H7 (cell line): ENCODE data around the gene CASP5. TPM values are rescaled to one million over a fixed set of nuclear protein-coding genes. Genes with fewer than 3 reads are reported as not detected.
"Not testable (repeated sequence)": the region's sequence is repeated elsewhere in the genome, so short reads cannot be mapped to it uniquely, and the experiment has no call there.

ENCODE experiments used
- DNase-seq: peaks from one replicate; pipeline ENCODE4 v3.0.0; 2012
- H3K27me3 ChIP-seq: 2 replicates; pipeline ENCODE4 v1.6.0; 2011; ENCODE audit warnings: mild to moderate bottlenecking, low read length; ENCODE audit not compliant: control insufficient read depth, insufficient read depth
- H3K36me3 ChIP-seq: replicated peaks from 2 replicates; pipeline ENCODE4 v1.5.1; 2011; ENCODE audit warnings: low read length; ENCODE audit not compliant: control insufficient read depth, insufficient read depth
- H3K4me3 ChIP-seq: 2 replicates; pipeline ENCODE4 v1.5.1; 2011; ENCODE audit warnings: low read depth, mild to moderate bottlenecking, control low read depth, low read length, moderate library complexity; ENCODE audit not compliant: insufficient read depth
- total RNA-seq: library from RNA; depleted of rRNA; stranded (reverse); fragments of >200 nt; shearing (Covaris generic); gene quantifications from 2 replicates; pipeline ENCODE4 v1.2.3, GENCODE V29; 2014

Gene CASP5
- total RNA-seq, 1 experiment from 2014 or later = not detected

DNA sequence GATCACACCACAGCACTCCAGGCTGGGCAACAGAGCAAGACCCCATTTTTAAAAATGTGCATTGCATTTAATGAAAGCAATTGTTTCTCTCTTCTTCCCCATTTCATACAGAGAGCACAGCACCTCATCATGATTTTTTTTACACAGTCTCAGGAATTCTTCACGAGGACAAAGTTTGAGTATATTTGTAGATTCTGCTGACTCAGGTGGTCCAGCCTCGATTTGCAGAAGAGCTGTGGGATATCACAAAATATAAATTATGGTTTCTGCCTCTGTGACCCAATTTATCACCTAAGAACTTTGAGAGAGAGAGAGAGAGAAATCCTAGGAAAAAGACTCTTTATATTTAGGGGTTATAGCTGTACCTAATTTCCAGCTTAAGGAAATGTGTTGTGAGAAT, 19.8 kb downstream of the CASP5 start:
- no peak for DNase-seq
- Histone ChIP-seq H3K36me3 (no peaks in the 10 kb centered on the region), H3K27me3 (no peaks in the 10 kb centered on the region), H3K4me3 (no peak overlapping the region)

DNA sequence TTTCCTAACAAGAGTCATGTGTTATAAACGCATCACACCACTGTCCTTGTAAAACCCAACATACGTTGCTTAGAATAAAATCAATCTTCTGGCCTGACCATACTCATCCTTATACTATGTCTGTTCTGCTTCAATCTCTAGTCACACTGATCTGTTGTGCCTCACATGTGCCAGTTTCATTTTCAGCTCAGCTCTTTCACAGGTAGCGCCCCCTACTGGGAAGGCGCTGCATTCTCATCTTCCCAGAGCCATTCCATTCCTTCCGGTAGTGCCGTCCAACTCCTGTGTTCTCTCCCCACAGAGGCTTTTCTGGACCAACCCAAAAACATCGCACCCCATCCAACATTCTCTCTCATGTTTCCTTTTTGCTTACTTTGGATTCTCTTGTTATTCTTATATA, 22.2 kb downstream of the CASP5 start:
- DNase-seq = peak; percentile 3
- Histone ChIP-seq H3K27me3 (no peaks in the 10 kb centered on the region), H3K36me3 (no peaks in the 10 kb centered on the region), H3K4me3 (no peak overlapping the region)

DNA sequence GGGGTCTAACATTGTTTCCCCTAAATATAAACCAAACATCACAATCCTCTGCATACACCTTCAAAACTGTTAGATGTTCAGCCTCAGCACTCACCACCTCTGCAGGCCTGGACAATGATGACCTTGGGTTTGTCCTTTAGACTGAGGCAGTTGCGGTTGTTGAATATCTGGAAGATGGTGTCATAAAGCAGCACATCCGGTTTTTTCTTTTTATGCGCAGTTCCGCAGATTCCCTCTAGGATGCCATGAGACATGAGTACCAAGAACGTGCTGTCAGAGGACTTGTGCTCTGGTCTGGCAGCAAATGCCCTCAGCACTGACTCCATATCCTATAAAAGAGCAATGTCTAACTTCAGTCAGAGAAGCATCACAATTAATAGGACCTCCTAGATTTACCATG, 22.8 kb downstream of the CASP5 start:
- H3K4me3 ChIP-seq = no peak overlapping the region
- DNase-seq = no peak
- H3K27me3 ChIP-seq = no peaks in the 10 kb centered on the region
- no peaks in the 10 kb centered on the region for H3K36me3 ChIP-seq

DNA sequence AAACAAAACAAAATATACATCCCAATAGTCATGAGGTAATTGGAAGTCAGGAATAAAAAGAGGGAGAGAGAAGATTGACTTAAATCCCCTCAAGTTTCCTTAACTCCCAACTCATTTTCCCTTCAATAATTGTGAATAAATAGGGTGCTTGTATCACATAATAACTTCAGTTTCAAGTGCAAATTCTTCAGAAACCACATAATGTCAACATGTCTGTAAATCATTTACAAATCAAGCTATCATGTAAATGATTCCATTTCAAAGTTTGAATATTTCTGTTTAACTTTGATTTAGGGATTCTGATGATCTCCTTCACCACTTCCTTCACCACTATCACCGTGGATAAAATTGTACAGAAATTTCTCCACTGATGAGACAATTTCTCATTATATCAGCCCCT, 23.2 kb downstream of the CASP5 start:
- no peak for DNase-seq
- Histone ChIP-seq H3K36me3 (no peaks in the 10 kb centered on the region), H3K4me3 (no peak overlapping the region), H3K27me3 (no peaks in the 10 kb centered on the region)

DNA sequence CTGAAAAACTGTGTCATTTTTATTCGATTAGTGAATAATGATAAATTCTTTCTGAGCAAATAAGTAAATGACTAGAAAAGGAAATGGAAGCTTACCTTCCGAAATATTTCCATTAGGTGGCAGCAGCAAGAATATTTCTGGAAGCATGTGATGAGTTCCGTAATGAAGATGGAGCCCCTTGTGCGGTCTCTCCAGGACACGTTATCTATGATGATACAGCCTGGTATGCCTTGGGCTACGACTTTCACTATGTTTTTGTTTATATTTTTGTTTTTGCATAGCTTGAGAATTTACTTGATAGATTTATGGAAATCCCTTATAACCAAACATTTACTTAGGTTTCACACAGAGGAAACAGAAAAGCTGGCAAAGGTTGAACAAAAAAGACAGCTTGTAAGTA, 25.7 kb downstream of the CASP5 start:
- H3K36me3 ChIP-seq = no peaks in the 10 kb centered on the region
- no peak for DNase-seq
- H3K27me3 ChIP-seq = no peaks in the 10 kb centered on the region
- H3K4me3 ChIP-seq = no peak overlapping the region

DNA sequence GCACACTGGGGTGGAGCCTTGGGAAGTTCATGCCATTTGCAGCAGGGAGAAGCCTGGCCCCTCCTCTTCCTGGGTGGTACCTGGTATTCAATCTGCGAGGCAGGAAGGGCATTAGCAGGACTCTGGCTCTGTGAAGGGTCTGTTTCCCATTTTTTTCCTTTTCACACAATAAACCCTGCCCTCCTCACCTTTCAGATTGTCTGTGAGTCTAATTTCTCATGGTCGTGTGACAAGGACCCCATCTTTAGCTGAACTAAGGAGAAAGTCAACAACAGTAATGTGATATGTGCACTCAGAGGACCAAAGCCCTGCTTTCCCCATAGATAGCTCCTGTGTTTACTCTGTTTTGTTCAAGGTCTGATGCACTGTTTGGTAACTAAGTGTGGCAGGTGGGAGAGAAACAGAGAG, 28.0 kb downstream of the CASP5 start:
- H3K36me3 ChIP-seq = no peaks in the 10 kb centered on the region
- no peak for DNase-seq
- no peaks in the 10 kb centered on the region for H3K27me3 ChIP-seq
- no peak overlapping the region for H3K4me3 ChIP-seq

DNA sequence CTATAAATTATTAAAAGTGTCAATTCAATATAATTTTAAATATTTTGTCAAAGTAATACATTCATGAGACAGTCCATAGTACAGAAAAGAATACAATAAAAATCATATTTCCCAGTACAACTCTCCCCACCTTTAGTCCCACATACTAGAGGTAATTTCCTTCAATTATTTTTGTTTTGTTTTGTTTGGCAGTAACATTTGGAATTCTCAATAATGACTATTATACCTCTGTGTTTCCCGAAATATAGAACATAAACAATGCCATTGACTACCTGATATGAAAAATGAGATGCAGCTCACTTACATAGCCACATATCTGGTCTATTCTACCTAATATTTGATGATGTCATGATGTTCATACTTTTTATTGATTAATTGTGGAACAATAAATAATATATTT, 30.2 kb downstream of the CASP5 start:
- no peaks in the 10 kb centered on the region for H3K36me3 ChIP-seq

DNA sequence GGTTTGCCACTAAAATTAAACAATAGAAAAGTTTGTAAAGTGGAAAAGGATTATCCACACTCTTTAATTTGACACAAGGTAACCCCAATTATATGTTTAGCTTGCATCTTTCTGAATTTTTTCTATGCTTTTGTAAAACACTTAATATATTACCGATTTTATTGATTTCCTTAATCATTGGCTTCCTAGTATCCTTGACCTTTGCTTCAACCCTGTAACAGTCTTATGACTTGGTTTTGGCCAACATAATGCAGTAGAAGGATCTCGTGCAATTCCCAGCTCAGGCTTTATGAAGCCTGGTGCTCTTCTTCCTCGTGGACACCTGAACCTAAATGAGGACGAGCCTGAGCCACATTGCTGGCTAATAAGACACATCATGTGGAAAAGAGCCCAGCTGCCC, 31.0 kb downstream of the CASP5 start:
- no peaks in the 10 kb centered on the region for H3K27me3 ChIP-seq
- DNase-seq = no peak
- H3K4me3 ChIP-seq = no peak overlapping the region
- no peaks in the 10 kb centered on the region for H3K36me3 ChIP-seq

More for the DNA sequence above, 30.2 kb downstream of the CASP5 start:
- no peak for DNase-seq
- no peak overlapping the region for H3K4me3 ChIP-seq
- H3K27me3 ChIP-seq = no peaks in the 10 kb centered on the region

DNA sequence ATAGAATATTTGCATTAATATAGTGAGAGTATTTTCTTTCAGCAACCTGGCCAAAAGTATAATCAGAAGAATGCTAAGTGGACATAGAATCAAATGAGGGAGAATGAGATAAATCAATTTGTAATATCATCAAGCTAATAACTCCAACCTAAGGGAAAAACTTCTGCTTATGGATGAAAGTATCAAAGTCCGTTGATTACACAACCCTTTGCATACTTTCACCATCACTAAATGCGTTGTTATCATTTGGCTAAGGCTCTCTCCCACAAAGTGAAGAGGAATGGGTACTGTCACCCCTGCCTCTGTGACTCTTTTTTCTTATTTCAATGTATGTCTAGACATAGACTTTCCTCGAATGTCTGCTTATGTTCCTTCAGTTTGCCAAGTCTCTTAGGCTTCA, 38.2 kb downstream of the CASP5 start:
- Histone ChIP-seq H3K36me3 (no peaks in the 10 kb centered on the region), H3K27me3 (no peaks in the 10 kb centered on the region), H3K4me3 (no peak overlapping the region)
- no peak for DNase-seq

DNA sequence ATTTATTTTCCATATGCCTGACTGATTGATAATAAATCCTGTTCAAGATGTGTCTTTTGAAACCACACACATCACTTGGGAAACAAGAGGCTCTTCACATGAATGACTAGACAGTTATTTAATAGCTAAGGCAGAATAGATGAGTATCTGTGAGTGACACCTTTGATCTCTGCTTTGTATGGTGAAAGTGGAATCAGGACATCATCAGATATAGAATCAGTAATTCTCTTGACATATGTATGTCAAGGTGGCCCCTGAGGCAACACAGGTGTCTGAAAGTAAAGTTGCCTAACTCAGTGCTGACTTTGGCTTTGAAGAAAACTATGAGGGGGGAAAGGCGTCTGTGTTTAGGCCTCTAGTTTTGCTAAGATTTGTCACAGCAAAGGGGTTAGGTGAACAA, 43.1 kb downstream of the CASP5 start:
- no peaks in the 10 kb centered on the region for H3K36me3 ChIP-seq
- no peaks in the 10 kb centered on the region for H3K27me3 ChIP-seq
- no peak overlapping the region for H3K4me3 ChIP-seq
- DNase-seq = no peak

DNA sequence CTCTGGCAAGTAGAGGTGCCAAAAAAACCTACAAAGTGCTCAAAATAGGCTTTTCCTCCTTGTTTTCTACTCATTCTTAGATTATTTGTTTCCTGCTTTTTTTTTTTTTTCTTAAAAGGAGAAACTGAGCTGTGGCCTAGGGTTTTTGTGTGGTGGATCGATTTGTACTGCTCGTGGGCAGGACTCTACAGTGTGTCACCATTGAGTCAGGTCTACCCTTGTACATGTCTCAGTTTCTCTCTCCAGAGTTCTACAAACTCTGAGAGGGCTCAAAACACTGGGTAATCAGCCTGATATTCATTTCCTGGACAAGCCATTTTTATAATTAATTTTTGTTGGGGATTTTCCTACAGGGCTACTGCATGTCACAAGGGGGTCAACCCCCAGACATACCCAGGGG, 49.4 kb downstream of the CASP5 start:
- H3K4me3 ChIP-seq = no peak overlapping the region
- no peak for DNase-seq
- no peaks in the 10 kb centered on the region for H3K27me3 ChIP-seq
- no peaks in the 10 kb centered on the region for H3K36me3 ChIP-seq

DNA sequence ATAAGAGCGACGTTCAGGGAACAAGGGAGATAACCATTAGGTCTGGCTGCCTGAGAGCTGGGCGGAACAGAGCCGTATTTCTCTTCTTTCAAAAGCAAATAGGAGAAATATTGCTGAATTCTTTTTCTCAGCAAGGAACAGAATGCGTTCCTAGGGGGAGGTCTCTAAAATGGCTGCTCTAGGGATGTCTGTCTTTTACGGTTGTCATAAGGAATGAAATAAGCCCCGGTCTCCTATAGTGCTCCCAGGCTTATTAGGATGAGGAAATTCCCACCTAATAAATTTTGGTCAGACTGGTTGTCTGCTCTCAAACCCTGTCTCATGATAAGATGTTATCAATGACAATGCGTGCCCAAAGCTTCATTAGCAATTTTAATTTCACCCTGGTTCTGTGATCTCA, 50.0 kb downstream of the CASP5 start:
- not testable (repeated sequence) for H3K27me3 ChIP-seq, H3K36me3 ChIP-seq, DNase-seq, H3K4me3 ChIP-seq

DNA sequence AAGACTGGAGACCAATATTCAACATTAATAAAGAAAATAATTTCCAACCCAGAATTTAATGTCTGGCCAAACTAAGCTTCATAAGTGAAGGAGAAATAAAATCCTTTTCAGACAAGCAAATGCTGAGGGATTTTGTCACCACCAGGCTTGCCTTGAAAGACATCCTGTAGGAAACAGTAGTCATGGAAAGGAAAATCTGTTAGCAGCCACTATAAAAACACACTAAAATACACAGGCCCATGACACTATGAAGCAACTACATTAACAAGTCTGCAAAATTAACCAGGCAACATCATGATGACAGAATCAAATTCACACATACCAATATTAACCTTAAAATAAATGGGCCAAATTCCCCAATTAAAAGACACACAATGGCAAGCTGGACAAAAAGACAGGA, 52.2 kb downstream of the CASP5 start:
- H3K4me3 ChIP-seq = no peak overlapping the region
- H3K36me3 ChIP-seq = no peaks in the 10 kb centered on the region

DNA sequence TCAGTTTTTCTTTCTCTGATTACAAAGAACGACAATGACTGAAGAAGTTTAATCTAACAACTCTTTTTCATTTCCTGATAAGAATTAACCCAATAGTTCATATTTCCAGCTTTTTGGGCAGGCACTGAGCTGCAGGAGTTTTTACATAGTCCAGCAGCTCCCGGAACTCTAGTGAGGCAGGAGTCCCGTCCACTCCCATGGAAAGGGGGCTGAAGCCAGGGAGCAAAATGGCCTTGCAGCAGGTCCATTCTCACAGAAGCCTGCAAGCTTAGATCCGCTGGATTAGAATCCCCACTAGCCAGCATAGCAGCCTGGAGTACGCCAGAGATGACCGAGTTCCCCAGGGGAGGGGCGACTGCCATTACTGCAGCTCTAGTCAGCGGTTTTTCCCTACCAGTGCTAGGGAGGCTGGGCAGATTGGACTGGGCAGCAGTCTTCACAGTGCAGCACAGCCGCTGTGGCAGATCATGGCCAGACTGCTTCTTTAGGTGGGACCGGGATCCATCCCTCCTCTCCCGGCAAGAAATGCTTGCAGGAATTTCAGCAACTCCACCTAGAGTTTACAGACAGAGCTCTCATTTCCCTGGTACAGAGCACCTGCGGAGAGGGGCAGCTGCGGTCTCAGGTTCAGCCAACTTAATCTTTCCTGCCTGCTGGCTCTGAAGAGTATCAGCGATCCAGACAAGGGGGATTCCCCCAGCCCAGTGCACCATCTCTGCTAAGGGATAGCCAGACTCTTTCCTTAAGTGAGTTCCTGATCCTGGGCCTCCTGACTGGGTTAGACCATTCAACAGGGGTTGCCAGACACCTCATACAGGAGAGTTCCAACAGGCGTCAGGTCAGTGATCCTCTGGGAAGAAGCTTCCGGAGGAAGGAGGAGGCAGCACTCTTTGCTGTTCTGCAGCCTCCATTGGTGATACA, 53.9 kb downstream of the CASP5 start:
- no peak overlapping the region for H3K4me3 ChIP-seq
- H3K36me3 ChIP-seq = no peaks in the 10 kb centered on the region
- no peaks in the 10 kb centered on the region for H3K27me3 ChIP-seq
- peak; percentile 4 for DNase-seq

More for the DNA sequence above, 52.2 kb downstream of the CASP5 start:
- H3K27me3 ChIP-seq = no peaks in the 10 kb centered on the region
- DNase-seq = no peak

DNA sequence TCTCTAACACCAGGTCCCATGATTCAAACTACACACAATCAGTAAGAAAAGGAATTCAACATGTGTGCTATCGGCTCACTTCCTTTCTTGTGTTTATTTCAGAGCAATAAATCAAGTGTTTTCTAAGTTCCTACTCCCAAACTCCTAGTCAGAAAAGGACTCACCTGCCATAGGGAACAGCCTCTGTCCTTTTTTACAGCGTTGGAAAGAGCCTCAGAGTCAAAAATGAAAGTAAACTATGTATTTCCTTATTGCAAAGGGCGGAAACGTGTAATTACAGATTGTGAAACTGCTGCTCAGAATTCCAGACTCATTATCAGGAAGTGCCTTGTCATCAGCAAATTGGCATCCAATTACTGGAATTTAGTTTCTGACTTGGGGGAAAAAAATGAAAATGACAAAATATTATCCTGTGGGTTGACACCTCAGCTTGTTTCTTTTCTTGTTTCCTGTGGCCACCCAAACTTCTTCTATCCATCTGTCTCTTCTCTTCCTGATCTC, 54.6 kb downstream of the CASP5 start, which contains the start of gene CASP4:
Gene CASP4 (minus strand): TSS at position 220 of the 501 bp plus-strand sequence. CDS start 49 bp downstream, at position 171.
- Histone ChIP-seq H3K4me3 (no peak within 1 kb of the TSS), H3K27me3 (no peaks in the 10 kb centered on the region), H3K36me3 (no peaks in the 10 kb centered on the region)
- no peak for DNase-seq
